K562 (cell line): ENCODE results near the gene EXT2.

ENCODE experiments used
- BRCA1 ChIP-seq, 2 experiments: fragments of 450-650 bp in 1 of 2; sonication (generic) in 1 of 2; formaldehyde crosslinking in 1 of 2; IDR thresholded peaks; 2 replicates each; pipeline versions ENCODE4 v1.5.0 to v1.6.1; 2017 to 2020; ENCODE audit warnings: mild to moderate bottlenecking in 1 of 2, missing genetic modification reagents in 1 of 2
- SMARCB1 ChIP-seq: IDR thresholded peaks from 2 replicates; pipeline ENCODE4 v1.6.1; 2011; ENCODE audit warnings: improper control_type of control experiment, low read depth; ENCODE audit not compliant: insufficient read length

- TF ChIP-seq SMARCB1, result no peak
- TF ChIP-seq BRCA1 (IDR thresholded peaks at IDR 0.05), result no peak
- no peak for TF ChIP-seq BRCA1 (CRISPR knock-in tag; IDR thresholded peaks at IDR 0.05)
Measured at GRCh38 chr11:44237156-44237555, 141.7 kb downstream of the EXT2 start.
